Glomerular visceral epithelial cell (primary cell): ENCODE data around the gene PDGFC.

ENCODE experiments used
- DNase-seq: peaks from one replicate; pipeline ENCODE4 v3.0.0-alpha.2; 2016; ENCODE audit errors: extremely low spot score

Gene PDGFC

GRCh38 chr4:156782491-156782890 is 189.1 kb downstream of the PDGFC start:
- DNase-seq, result no peak

GRCh38 chr4:156781852-156782251 is 189.7 kb downstream of the PDGFC start:
- DNase-seq, result peak; percentile 68

DNA sequence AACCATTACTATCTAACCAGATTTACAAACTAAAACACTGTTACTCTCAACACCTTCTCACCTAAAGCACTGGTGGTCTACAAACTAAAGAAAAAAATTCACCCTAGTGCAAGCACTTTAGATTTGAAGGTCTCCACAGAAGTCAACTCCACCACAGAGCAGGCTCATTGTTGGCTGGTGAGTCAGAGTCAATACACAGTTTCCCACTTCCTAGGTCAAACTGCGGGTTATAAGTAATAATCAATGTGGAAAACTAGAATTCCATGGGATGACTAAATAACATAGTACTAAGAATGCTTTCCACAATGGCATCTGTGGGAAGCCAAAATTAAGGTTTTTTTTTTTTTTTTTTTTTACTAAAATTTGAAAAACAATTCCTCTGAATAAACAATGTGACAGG is 191.8 kb downstream of the PDGFC start:
- peak; percentile 89 for DNase-seq

GRCh38 chr4:156779042-156779441 is 192.6 kb downstream of the PDGFC start:
- peak; percentile 50 for DNase-seq

DNA sequence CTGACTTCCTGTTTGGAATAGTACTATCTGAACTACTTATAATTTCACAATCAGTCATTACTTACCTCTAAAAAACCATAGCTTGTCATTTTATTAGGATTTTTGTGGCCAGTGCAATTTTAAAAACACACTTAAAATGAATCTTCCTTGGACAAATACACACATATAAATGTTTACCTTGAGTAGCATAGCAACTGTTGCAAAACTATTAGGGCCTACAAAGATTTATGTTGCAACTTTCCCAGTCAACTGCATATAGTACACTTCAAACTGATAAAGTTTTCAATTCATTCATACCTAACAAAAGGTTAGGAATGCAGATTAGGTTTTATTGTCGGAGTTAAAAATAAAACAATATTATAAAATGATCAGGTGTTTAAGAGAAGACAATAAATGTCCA is 193.0 kb downstream of the PDGFC start:
- peak; percentile 56 for DNase-seq

GRCh38 chr4:156778093-156778492 is 193.5 kb downstream of the PDGFC start:
- no peak for DNase-seq

DNA sequence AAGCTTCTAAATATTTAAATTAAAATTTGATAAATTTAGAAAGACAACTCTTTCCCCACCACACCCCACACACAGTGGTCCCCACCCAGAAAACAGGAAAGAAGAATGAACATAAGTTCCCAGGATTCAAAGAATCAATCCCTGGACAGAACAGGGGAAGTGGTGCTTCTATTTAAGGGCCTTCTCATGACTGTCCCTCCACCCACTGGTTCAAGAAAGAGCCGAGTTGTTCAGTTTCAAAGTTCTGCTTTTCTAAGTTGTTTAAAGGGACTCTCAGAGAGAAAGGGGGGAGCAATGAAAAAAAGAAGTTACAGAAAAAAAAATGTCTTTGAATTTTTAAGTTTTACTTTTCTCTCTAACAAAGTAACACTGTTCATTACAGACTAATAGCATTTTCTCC is 195.8 kb downstream of the PDGFC start:
- no peak for DNase-seq

DNA sequence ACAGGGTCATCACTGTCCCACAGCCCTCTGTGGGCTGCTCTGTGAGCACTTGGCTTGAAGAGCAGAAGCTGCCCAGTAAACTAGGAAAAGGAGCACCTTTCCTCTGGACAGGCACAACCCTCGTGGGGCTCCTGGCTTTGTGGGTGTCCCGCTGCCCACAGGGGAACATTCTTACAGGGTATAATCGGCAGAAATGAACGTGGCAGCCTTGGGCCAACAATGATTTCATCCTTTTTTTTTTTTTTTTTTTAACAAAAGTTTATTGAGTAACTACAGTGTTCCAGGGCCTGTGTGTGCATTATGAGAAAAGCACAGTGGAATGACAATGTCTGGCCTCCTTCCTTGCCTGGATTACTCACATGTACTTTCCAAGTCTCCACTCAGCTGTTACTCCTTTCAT is 197.2 kb downstream of the PDGFC start:
- DNase-seq, result peak; percentile 90

- peak; percentile 51 for DNase-seq
Observed at GRCh38 chr4:156773648-156774357, 197.8 kb downstream of the PDGFC start.

GRCh38 chr4:156771171-156771837 is 200.3 kb downstream of the PDGFC start:
- peak; percentile 88 for DNase-seq

GRCh38 chr4:156770140-156770539 is 201.5 kb downstream of the PDGFC start:
- no peak for DNase-seq

DNA sequence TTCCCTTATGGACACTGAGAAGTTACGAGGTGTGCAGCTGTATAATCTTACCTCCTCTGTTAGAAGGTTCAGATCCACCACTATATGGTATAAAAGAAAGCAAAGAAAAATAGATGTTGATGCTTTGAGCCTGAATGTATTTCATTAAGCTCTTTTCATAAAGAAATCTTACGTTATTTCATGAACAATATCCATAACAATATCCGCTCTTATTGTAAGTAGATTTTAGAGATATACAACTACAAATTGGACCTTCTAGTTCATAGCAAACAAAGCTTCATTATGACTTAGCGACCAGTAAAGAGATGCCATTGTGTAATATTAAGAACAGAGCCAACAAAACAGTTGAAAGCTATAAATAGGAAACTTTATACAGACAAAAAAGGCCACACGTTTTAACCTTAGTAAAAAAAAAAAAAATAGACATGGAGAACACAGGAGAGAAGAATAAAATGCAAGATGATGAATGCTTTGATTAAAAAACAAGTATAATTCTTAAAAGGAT is 203.6 kb downstream of the PDGFC start:
- DNase-seq, result no peak

- DNase-seq, result peak; percentile 42
Observed at GRCh38 chr4:156766846-156767245, 204.8 kb downstream of the PDGFC start.

GRCh38 chr4:156765277-156765676 is 206.3 kb downstream of the PDGFC start:
- DNase-seq, result no peak

GRCh38 chr4:156764846-156765245 is 206.8 kb downstream of the PDGFC start:
- no peak for DNase-seq

GRCh38 chr4:156764145-156764544 is 207.5 kb downstream of the PDGFC start:
- DNase-seq, result peak; percentile 47

DNA sequence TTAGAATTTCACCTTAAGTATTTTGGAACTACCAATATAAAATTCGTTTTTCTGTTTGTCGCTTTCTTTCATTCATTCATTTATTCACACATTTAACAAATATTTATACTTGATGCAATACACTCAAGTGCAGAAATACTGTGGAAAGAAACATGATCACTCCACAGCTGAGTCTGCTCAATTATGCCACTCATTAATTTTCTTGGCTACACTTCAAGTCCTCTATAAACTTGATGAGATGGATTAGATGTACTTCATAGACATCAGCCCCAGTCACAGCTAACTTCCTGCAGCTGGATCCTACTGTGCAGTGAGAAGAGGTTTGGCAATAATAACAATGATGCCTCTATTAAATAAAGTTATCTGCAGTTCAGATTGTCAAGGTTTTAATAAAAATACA is 208.1 kb downstream of the PDGFC start:
- no peak for DNase-seq

- DNase-seq, result no peak
Observed at GRCh38 chr4:156762851-156763250, 208.7 kb downstream of the PDGFC start.

GRCh38 chr4:156756118-156756517 is 215.5 kb downstream of the PDGFC start:
- DNase-seq, result no peak

- peak; percentile 68 for DNase-seq
Observed at GRCh38 chr4:156754832-156755570, 216.6 kb downstream of the PDGFC start.

- no peak for DNase-seq
Observed at GRCh38 chr4:156751486-156751885, 220.1 kb downstream of the PDGFC start.
